Duodenal mucosa (tissue), 2 donors: ENCODE data around the gene SRPRA.
A peak's percentile ranks its signal among the peaks of the same experiment; 100 is the strongest.
"Not testable (repeated sequence)": the region's sequence is repeated elsewhere in the genome, so short reads cannot be mapped to it uniquely, and the experiment has no call there.

Experiments used
- H3K27ac ChIP-seq: one replicate; pipeline ENCODE4 v1.7.0; 2013; ENCODE audit warnings: low read depth, low read length
- H3K27me3 ChIP-seq, 2 donors: one replicate each; pipeline ENCODE4 v1.7.0; 2013; ENCODE audit warnings: low read length in 2 of 2, control low read depth in 1 of 2; ENCODE audit not compliant: insufficient read depth in 2 of 2, control insufficient read depth in 1 of 2
- H3K36me3 ChIP-seq, 2 donors: one replicate each; pipeline ENCODE4 v1.7.0; 2013; ENCODE audit warnings: low read length in 2 of 2, control low read depth in 1 of 2; ENCODE audit not compliant: insufficient read depth in 2 of 2, control insufficient read depth in 1 of 2
- H3K4me1 ChIP-seq, 2 donors: one replicate each; pipeline ENCODE4 v1.7.0; 2013; ENCODE audit warnings: low read length in 2 of 2, control low read depth in 1 of 2; ENCODE audit not compliant: insufficient read depth in 2 of 2, control insufficient read depth in 1 of 2
- H3K4me3 ChIP-seq, 2 donors: one replicate each; pipeline ENCODE4 v1.7.0; 2013; ENCODE audit warnings: low read length in 2 of 2, low read depth in 1 of 2
- H3K9ac ChIP-seq, 2 donors: one replicate each; pipeline ENCODE4 v1.7.0; 2013; ENCODE audit warnings: low read length in 2 of 2, low read depth in 1 of 2
- H3K9me3 ChIP-seq, 2 donors: one replicate each; pipeline ENCODE4 v1.7.0; 2013; ENCODE audit warnings: low read length in 2 of 2, control low read depth in 1 of 2; ENCODE audit not compliant: control insufficient read depth in 1 of 2

Gene SRPRA

GRCh38 chr11:126268708-126269579, at the start of gene SRPRA, which contains the start of gene FOXRED1:
Gene SRPRA, minus strand, starts transcription at chr11:126268895. Its CDS starts 91 bp downstream, at chr11:126268804.
Gene FOXRED1, plus strand, starts transcription at chr11:126269154. Its CDS starts 53 bp downstream, at chr11:126269207.
- peak within 1 kb of the TSS; percentile 93 to 95 for H3K4me3 ChIP-seq
- H3K9ac ChIP-seq = peak within 1 kb of the TSS; percentile 89 to 94
- H3K27ac ChIP-seq = peak within 1 kb of the TSS; percentile 79
- no peaks in the 10 kb centered on the region for H3K27me3 ChIP-seq
- peaks cover 16 to 18% of the 10 kb centered on the region in 2 donors for H3K4me1 ChIP-seq
- no peaks in the 10 kb centered on the region for H3K9me3 ChIP-seq
- peaks cover 33 to 46% of the 10 kb centered on the region in 2 donors for H3K36me3 ChIP-seq

- Histone ChIP-seq H3K9ac (peak overlapping the region in 1 of 2 donors; percentile 39), H3K36me3 (peaks cover 0 to 7% of the 10 kb centered on the region in 2 donors), H3K27me3 (no peaks in the 10 kb centered on the region), H3K27ac (peak overlapping the region; percentile 39), H3K9me3 (no peaks in the 10 kb centered on the region), H3K4me1 (peaks cover 22 to 32% of the 10 kb centered on the region in 2 donors), H3K4me3 (peak overlapping the region; percentile 10 to 48)
Measured at GRCh38 chr11:126317756-126318573, 49.3 kb upstream of the SRPRA start.

DNA sequence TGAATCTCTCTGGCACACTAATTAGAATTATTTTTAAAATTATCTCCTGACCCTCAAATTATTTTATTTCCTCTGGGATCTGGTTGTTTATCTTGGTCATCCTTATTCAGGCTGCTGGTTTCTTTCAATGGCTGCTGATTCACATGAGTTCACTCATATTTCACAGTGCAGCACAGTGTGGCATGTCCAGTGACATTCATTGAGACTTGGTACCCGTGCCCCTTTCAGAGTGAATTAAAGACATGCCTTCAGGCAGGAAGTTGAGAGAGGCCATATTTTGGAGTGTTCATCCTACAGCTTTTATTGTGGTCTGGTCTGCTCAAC, 48.7 kb upstream of the SRPRA start:
- no peaks in the 10 kb centered on the region for H3K27me3 ChIP-seq
- peaks cover 26 to 33% of the 10 kb centered on the region in 2 donors for H3K4me1 ChIP-seq
- H3K9ac ChIP-seq = no peak overlapping the region
- H3K27ac ChIP-seq = no peak overlapping the region
- peak overlapping the region in 1 of 2 donors; percentile 48 for H3K4me3 ChIP-seq
- no peaks in the 10 kb centered on the region for H3K9me3 ChIP-seq
- peaks cover 0 to 7% of the 10 kb centered on the region in 2 donors for H3K36me3 ChIP-seq

DNA sequence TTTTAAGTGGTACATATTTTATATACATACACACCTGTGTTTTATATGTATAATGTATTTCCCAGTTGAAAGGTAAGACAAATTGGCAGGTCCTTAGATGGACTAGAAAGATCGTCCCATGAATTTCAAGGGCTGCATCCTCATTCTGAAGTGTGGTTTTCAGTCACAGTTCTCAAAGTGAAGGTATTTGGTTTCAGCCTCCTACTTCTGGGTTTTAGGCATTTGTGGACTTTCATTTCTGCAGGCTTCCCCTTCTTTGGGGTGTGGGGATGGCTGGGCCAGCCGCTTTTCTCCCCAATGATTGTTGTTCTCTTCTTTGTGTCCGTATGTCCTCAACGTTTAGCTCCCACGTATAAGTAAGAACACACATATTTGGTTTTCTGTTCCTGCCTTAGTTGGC, 45.1 kb upstream of the SRPRA start:
- Histone ChIP-seq H3K9ac (no peak overlapping the region), H3K9me3 (no peaks in the 10 kb centered on the region), H3K27me3 (no peaks in the 10 kb centered on the region), H3K27ac (no peak overlapping the region), H3K4me1 (peaks cover 24 to 32% of the 10 kb centered on the region in 2 donors), H3K36me3 (peaks cover 0 to 13% of the 10 kb centered on the region in 2 donors), H3K4me3 (no peak overlapping the region)

GRCh38 chr11:126312961-126313360, 44.3 kb upstream of the SRPRA start:
- H3K4me3 ChIP-seq = no peak overlapping the region
- no peaks in the 10 kb centered on the region for H3K9me3 ChIP-seq
- peaks cover 16 to 24% of the 10 kb centered on the region in 2 donors for H3K4me1 ChIP-seq
- no peak overlapping the region for H3K9ac ChIP-seq
- H3K36me3 ChIP-seq = peaks cover 0 to 16% of the 10 kb centered on the region in 2 donors
- no peak overlapping the region for H3K27ac ChIP-seq
- H3K27me3 ChIP-seq = no peaks in the 10 kb centered on the region

GRCh38 chr11:126311401-126312291, 43.0 kb upstream of the SRPRA start:
- Histone ChIP-seq H3K36me3 (peaks cover 0 to 18% of the 10 kb centered on the region in 2 donors), H3K9me3 (no peaks in the 10 kb centered on the region), H3K27ac (no peak overlapping the region), H3K9ac (no peak overlapping the region), H3K27me3 (no peaks in the 10 kb centered on the region), H3K4me1 (peaks cover 12 to 16% of the 10 kb centered on the region in 2 donors), H3K4me3 (no peak overlapping the region)

GRCh38 chr11:126310992-126311310, 42.3 kb upstream of the SRPRA start:
- H3K4me1 ChIP-seq = peaks cover 12 to 16% of the 10 kb centered on the region in 2 donors
- no peak overlapping the region for H3K27ac ChIP-seq
- no peaks in the 10 kb centered on the region for H3K9me3 ChIP-seq
- peaks cover 0 to 21% of the 10 kb centered on the region in 2 donors for H3K36me3 ChIP-seq
- no peak overlapping the region for H3K9ac ChIP-seq
- no peaks in the 10 kb centered on the region for H3K27me3 ChIP-seq
- no peak overlapping the region for H3K4me3 ChIP-seq

DNA sequence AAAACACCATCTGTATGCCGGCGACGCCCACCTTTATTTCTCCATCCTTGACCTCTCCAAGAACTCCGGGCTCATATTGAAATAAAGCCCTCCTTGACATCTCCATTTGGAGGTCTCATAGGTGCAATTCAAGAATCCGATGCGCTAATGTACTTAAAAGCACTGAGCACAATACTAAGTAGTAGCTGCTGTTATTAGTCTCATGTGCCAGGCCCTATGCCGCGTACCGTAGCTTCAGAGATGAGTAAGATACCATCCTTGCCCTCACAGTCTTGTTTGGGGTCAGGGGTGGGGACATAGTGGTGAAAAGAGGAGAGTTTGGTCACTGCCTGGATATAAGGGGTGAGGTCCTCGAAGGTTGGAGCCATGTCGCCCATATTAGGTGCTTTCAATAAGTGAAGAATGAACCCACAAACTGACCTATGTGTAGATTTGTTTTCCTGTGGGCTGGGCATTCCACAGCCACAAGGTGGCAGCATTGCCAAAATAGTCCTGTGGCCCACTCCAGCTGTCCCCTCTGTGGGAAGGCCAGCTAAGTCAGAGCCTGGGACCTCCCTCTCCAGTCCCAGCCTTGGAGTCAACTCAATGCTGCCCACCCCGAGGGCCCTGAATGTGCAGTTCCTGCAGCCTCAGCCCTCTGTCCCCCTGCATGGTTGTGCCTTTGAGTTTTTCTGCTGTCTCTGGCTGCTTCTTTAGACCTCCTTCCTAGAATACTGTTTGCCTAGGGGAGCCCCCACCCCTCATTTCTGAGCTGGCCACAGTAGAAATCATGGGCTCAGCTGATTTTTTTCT, 41.7 kb upstream of the SRPRA start:
- peaks cover 12 to 16% of the 10 kb centered on the region in 2 donors for H3K4me1 ChIP-seq
- H3K9me3 ChIP-seq = no peaks in the 10 kb centered on the region
- H3K36me3 ChIP-seq = peaks cover 0 to 21% of the 10 kb centered on the region in 2 donors
- H3K4me3 ChIP-seq = no peak overlapping the region
- H3K9ac ChIP-seq = no peak overlapping the region
- H3K27ac ChIP-seq = no peak overlapping the region
- no peaks in the 10 kb centered on the region for H3K27me3 ChIP-seq

DNA sequence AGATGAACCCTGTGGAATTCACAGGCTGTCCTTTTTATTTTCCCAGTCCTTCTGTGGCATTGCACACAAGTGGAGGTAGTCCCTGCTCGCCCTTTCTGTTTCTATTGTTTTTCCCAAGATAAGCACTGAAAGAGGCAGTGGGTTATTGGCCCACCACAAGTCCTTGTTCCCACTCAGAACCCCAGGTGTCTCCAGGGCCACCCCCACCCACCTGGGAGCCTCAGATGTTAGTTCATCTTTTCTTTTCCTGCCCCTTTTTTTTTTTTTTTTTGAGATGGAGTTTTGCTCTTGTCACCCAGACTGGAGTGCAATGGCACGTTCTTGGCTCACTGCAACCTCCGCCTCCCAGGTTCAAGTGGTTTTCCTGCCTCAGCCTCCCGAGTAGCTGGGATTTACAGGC, 40.1 kb upstream of the SRPRA start:
- H3K4me3 ChIP-seq, H3K9me3 ChIP-seq, H3K27ac ChIP-seq, H3K9ac ChIP-seq, H3K27me3 ChIP-seq: not testable (repeated sequence)
- H3K36me3 ChIP-seq = peaks cover 0 to 15% of the 10 kb centered on the region in 2 donors
- H3K4me1 ChIP-seq = peaks cover 21 to 23% of the 10 kb centered on the region in 2 donors
